A673 (cell line): ENCODE data around the gene TMEM229B. TPM values are rescaled to one million over a fixed set of nuclear protein-coding genes. Genes with fewer than 3 reads are reported as not detected.

Experiments used
- BruUV-seq: library from RNA; stranded (reverse); fragments of 400-500 nt; replicated peaks from 2 replicates; lab custom pipeline; 2021; lab: Mats Ljungman, UMichigan
- CTCF ChIA-PET: fragments of 300-600 bp; sonication (Branson Sonifier 250); formaldehyde crosslinking; loops from one replicate; lab custom pipeline; 2022; ENCODE audit warnings: antibody characterized with exemption; lab: Charles Lee
- POLR2A ChIA-PET: fragments of 300-600 bp; sonication (Branson Sonifier 250); formaldehyde crosslinking; loops from one replicate; lab custom pipeline; 2022; ENCODE audit warnings: antibody characterized with exemption; ENCODE audit not compliant: low non-redundant PET; lab: Charles Lee
- DNase-seq: peaks from one replicate; pipeline ENCODE4 v3.0.0-alpha.2; 2015; ENCODE audit warnings: low spot score
- H3K27ac ChIP-seq: fragments of 200-600 bp; sonication (generic); 2 replicates; pipeline ENCODE4 v1.5.1; 2016; ENCODE audit warnings: mixed run types, low read depth, mild to moderate bottlenecking, mixed read lengths, antibody characterized with exemption, low read length; ENCODE audit not compliant: poor library complexity, severe bottlenecking
- H3K27me3 ChIP-seq: fragments of 200-600 bp; sonication (generic); replicated peaks from 2 replicates; pipeline ENCODE4 v1.6.1; 2017; ENCODE audit warnings: mixed run types, low read depth, mild to moderate bottlenecking, mixed read lengths, antibody characterized with exemption, low read length; ENCODE audit not compliant: insufficient read depth, poor library complexity
- H3K36me3 ChIP-seq: fragments of 200-600 bp; sonication (generic); 2 replicates; pipeline ENCODE4 v1.6.1; 2016; ENCODE audit warnings: mixed run types, mild to moderate bottlenecking, mixed read lengths, antibody characterized with exemption, low read length; ENCODE audit not compliant: insufficient read depth, poor library complexity, severe bottlenecking
- H3K4me1 ChIP-seq: fragments of 200-600 bp; sonication (generic); 2 replicates; pipeline ENCODE4 v1.6.1; 2017; ENCODE audit warnings: mixed run types, mild to moderate bottlenecking, mixed read lengths, antibody characterized with exemption, low read length; ENCODE audit not compliant: insufficient read depth, poor library complexity, severe bottlenecking
- H3K4me3 ChIP-seq: fragments of 200-600 bp; sonication (generic); 2 replicates; pipeline ENCODE4 v1.5.1; 2016; ENCODE audit warnings: low read depth, mixed run types, mild to moderate bottlenecking, mixed read lengths, low read length; ENCODE audit not compliant: poor library complexity, severe bottlenecking
- H3K9me3 ChIP-seq: fragments of 200-600 bp; sonication (generic); 2 replicates; pipeline ENCODE4 v1.6.1; 2016; ENCODE audit warnings: mixed run types, low read depth, mild to moderate bottlenecking, mixed read lengths, antibody characterized with exemption, low read length; ENCODE audit not compliant: poor library complexity, severe bottlenecking
- CTCF ChIP-seq: fragments of 300-800, 200-600 bp; sonication (generic); conservative IDR thresholded peaks from 2 replicates; pipeline ENCODE4 v1.5.1; 2017; ENCODE audit warnings: low read depth, mild to moderate bottlenecking, antibody characterized with exemption, low read length, moderate library complexity, mixed read lengths
- EZH2 ChIP-seq: fragments of 200-600 bp; sonication (generic); IDR thresholded peaks from 2 replicates; pipeline ENCODE4 v1.6.1; 2017; ENCODE audit warnings: borderline replicate concordance, low read depth, mild to moderate bottlenecking, mixed read lengths, antibody characterized with exemption, low read length; ENCODE audit not compliant: poor library complexity, severe bottlenecking
- intact Hi-C: fragments of 100-400 bp; cut with micrococcal nuclease; formaldehyde crosslinking; loops from one replicate; pipeline ENCODE4 v1.10.0; 2022; ENCODE audit not compliant: unreplicated experiment
- total RNA-seq: library from RNA; stranded (reverse); gene quantifications from 2 replicates; pipeline ENCODE4 v1.2.3, GENCODE V29; 2021

The TMEM229B gene
- total RNA-seq, 1 experiment from 2014 or later: not detected

DNA sequence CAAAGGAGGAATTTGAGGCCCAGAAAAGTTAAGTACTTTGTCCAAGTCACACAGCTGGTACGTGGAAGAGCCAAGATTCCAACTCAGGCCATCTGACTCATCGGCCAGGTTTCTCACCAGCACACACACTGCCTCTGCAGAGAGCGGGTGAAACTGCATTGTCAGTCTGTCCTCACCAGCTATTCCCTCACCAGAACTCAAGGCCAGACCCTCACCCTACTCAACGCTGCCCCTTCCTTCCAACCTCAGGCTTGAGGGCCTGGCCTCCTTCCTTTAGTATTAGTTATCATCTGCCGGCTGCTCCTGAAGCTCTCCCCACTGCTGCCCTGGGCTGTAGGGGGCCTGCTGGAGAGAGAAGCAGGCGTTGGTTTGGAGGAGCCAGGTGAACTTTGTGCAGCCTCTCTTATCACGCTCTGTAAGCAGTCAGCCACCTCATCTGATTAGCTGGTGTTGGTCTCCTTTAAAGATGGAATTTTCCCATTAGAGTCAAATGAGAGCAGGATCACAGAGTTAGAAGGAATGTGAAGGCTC, 60.0 kb downstream of the TMEM229B start:
- intact Hi-C loops: no loop called here
- H3K4me3 ChIP-seq: no peak overlapping the region
- ChIA-PET CTCF (interaction anchor here (0.5 to 3.3 kb wide), 5 partner anchors 43 to 1069 kb away, joined by 5 to 18 read pairs (median 11); no protein-coding TSS in a partner anchor), POLR2A (no interaction called here)
- no peaks in the 10 kb centered on the region for H3K36me3 ChIP-seq
- DNase-seq: no peak
- no peaks in the 10 kb centered on the region for H3K9me3 ChIP-seq
- BruUV-seq: no TSS peak
- no peaks in the 10 kb centered on the region for H3K27me3 ChIP-seq
- H3K27ac ChIP-seq: no peak overlapping the region
- H3K4me1 ChIP-seq: no peaks in the 10 kb centered on the region
- TF ChIP-seq EZH2: no peak
- no peak for TF ChIP-seq CTCF

GRCh38 chr14:67426983-67427606, 61.4 kb downstream of the TMEM229B start:
- no TSS peak for BruUV-seq
- Histone ChIP-seq H3K4me1 (no peaks in the 10 kb centered on the region), H3K27ac (no peak overlapping the region), H3K27me3 (no peaks in the 10 kb centered on the region), H3K9me3 (no peaks in the 10 kb centered on the region), H3K36me3 (no peaks in the 10 kb centered on the region), H3K4me3 (no peak overlapping the region)
- DNase-seq: peak; percentile 87
- TF ChIP-seq EZH2 (no peak), CTCF (peak; percentile 81)
- intact Hi-C loops: loop anchor here (1.0 to 2.0 kb wide), 3 partner anchors 144 to 278 kb away; no protein-coding TSS in a partner anchor
- ChIA-PET CTCF (interaction anchor here (0.6 to 3.3 kb wide), 15 partner anchors 8 to 1924 kb away, joined by 3 to 18 read pairs (median 4); partner anchors contain the start of genes PIGH and PLEKHH1), POLR2A (interaction anchor here (0.5 kb wide), 1 partner anchor 1870 kb away, joined by 4 read pairs; no protein-coding TSS in a partner anchor)

DNA sequence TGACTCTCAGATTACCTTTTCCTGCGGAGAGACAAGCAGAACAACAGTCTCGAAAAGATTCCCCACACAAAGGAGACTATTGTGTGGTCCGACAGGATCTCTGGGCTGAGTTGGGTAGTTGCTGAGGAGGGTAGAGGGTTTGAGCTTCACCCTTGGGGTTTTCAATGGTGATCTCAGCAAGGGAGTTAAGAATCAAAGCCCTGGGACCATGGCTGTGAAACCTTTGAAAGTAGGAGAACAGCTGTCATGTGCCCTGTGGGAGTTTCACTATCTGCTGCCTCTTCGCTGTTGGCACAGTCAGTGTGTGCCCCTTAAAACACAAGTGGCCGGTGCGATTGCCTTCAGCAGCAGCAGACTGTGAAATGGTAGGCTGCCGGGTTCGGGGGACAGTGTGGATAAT, 62.4 kb downstream of the TMEM229B start:
- intact Hi-C loops: loop anchor here (2.0 kb wide), 1 partner anchor 279 kb away; no protein-coding TSS in a partner anchor
- ChIA-PET POLR2A (no interaction called here), CTCF (interaction anchor here (0.6 to 3.3 kb wide), 6 partner anchors 41 to 1925 kb away, joined by 4 to 18 read pairs (median 10); no protein-coding TSS in a partner anchor)
- no peak overlapping the region for H3K4me3 ChIP-seq
- no peaks in the 10 kb centered on the region for H3K36me3 ChIP-seq
- DNase-seq: no peak
- no peak for TF ChIP-seq EZH2
- TF ChIP-seq CTCF: no peak
- BruUV-seq: no TSS peak
- no peak overlapping the region for H3K27ac ChIP-seq
- no peaks in the 10 kb centered on the region for H3K4me1 ChIP-seq
- no peaks in the 10 kb centered on the region for H3K27me3 ChIP-seq
- no peaks in the 10 kb centered on the region for H3K9me3 ChIP-seq
